OCI-LY7 (cell line): ENCODE data around the gene CYTIP. TPM values are rescaled to one million over a fixed set of nuclear protein-coding genes. Genes with fewer than 3 reads are reported as not detected.

ENCODE experiments used
- BruUV-seq: library from RNA; stranded (reverse); fragments of 400-500 nt; replicated peaks from 2 replicates; lab custom pipeline; 2021; lab: Mats Ljungman, UMichigan
- CTCF ChIA-PET: fragments of 300-600 bp; sonication (Branson Sonifier 250); formaldehyde crosslinking; loops from one replicate; lab custom pipeline; 2022; ENCODE audit warnings: antibody characterized with exemption; ENCODE audit not compliant: unreplicated experiment; lab: Charles Lee
- POLR2A ChIA-PET: fragments of 300-600 bp; sonication (Branson Sonifier 250); formaldehyde crosslinking; loops from one replicate; lab custom pipeline; 2022; ENCODE audit warnings: antibody characterized with exemption; lab: Charles Lee
- DNase-seq: peaks from one replicate; pipeline ENCODE4 v3.0.0-alpha.2; 2015; ENCODE audit warnings: low spot score
- H2AFZ ChIP-seq: fragments of 200-600 bp; sonication (generic), shearing (Covaris generic); 2 replicates; pipeline ENCODE4 v1.6.1; 2014; ENCODE audit warnings: mild to moderate bottlenecking, antibody characterized with exemption, low read length, moderate library complexity
- H3K27ac ChIP-seq: fragments of 200-600 bp; sonication (generic); 2 replicates; pipeline ENCODE4 v1.5.1; 2014; ENCODE audit warnings: mixed run types, low read depth, mild to moderate bottlenecking, moderate library complexity, low read length, inconsistent platforms; ENCODE audit not compliant: poor library complexity, severe bottlenecking
- H3K36me3 ChIP-seq: fragments of 200-600 bp; sonication (generic); 2 replicates; pipeline ENCODE4 v1.6.1; 2014; ENCODE audit warnings: mild to moderate bottlenecking, antibody characterized with exemption, low read length, moderate library complexity, mixed read lengths; ENCODE audit not compliant: insufficient read depth
- H3K4me1 ChIP-seq: fragments of 200-600 bp; sonication (generic); 2 replicates; pipeline ENCODE4 v1.5.1; 2014; ENCODE audit warnings: mild to moderate bottlenecking, low read length; ENCODE audit not compliant: insufficient read depth, poor library complexity, severe bottlenecking
- H3K4me2 ChIP-seq: fragments of 200-600 bp; sonication (generic); 2 replicates; pipeline ENCODE4 v1.6.1; 2014; ENCODE audit warnings: mild to moderate bottlenecking, low read length
- H3K4me3 ChIP-seq: fragments of 200-600 bp; sonication (generic); 2 replicates; pipeline ENCODE4 v1.5.1; 2014; ENCODE audit warnings: mild to moderate bottlenecking, low read depth, low read length; ENCODE audit not compliant: poor library complexity, severe bottlenecking
- H3K79me2 ChIP-seq: fragments of 200-600 bp; sonication (generic); 2 replicates; pipeline ENCODE4 v1.6.1; 2016; ENCODE audit warnings: low read depth, mild to moderate bottlenecking, low read length, moderate library complexity, mixed read lengths; ENCODE audit not compliant: insufficient read depth
- H3K9me2 ChIP-seq: fragments of 200-600 bp; sonication (generic); 2 replicates; pipeline ENCODE4 v1.6.1; 2016; ENCODE audit warnings: mild to moderate bottlenecking, low read length, mixed read lengths; ENCODE audit not compliant: insufficient read depth
- H3K9me3 ChIP-seq: fragments of 200-600 bp; sonication (generic); 2 replicates; pipeline ENCODE4 v1.6.1; 2014; ENCODE audit warnings: mild to moderate bottlenecking, mixed run types, low read length, mixed read lengths
- H4K20me1 ChIP-seq: fragments of 200-600 bp; sonication (generic); 2 replicates; pipeline ENCODE4 v1.6.1; 2014; ENCODE audit warnings: mild to moderate bottlenecking, antibody characterized with exemption, low read length, moderate library complexity, mixed read lengths; ENCODE audit not compliant: insufficient read depth
- EZH2phosphoT487 ChIP-seq: fragments of 200-600 bp; sonication (generic); IDR thresholded peaks from 2 replicates; pipeline ENCODE4 v1.6.1; 2018; ENCODE audit warnings: low read depth, borderline replicate concordance, mild to moderate bottlenecking, mixed run types, antibody characterized with exemption, low read length, moderate library complexity, mixed read lengths
- intact Hi-C: fragments of 100-400 bp; cut with micrococcal nuclease; formaldehyde crosslinking; loops from one replicate; pipeline ENCODE4 v1.10.0; 2022; ENCODE audit not compliant: unreplicated experiment
- total RNA-seq, 2 experiments: library from RNA; depleted of rRNA in 1 of 2; stranded (reverse); fragments of >200 nt in 1 of 2; shearing (Covaris generic) in 1 of 2; gene quantifications; 2 replicates each; pipeline ENCODE4 v1.2.3, GENCODE V29; 2014 to 2022
- TF ChIP-seq, protein P1 (sequence below): fragments of 200-600 bp; sonication (generic); conservative IDR thresholded peaks from 2 replicates; pipeline ENCODE4 v1.5.1; 2014; ENCODE audit warnings: mild to moderate bottlenecking, antibody characterized with exemption, low read length, moderate library complexity, mixed read lengths

The CYTIP gene
- total RNA-seq, 2 experiments from 2014 or later = 49.2 to 64.0 TPM

DNA sequence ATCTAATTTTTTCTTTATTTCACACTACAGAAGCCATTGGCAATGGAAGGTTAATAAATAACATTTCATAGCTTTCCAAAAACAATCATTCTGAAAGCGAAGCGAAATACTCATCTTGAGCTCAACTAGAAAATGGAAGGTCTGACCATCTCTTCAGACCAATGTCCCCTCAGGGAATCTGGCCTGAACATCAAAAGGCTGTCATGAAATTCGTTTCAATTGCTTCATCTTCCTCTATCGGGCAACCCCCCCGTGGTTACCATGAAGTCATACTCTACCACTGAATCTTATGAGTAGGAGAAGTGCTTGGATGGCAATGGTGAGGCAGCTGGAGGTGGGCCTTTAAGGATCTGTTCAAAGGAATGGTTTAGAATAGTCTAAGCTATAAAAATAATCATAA is 22.9 kb upstream of the CYTIP start:
- ChIA-PET POLR2A (interaction anchor here (0.5 to 6.1 kb wide), 12 partner anchors 8 to 401 kb away, joined by 3 to 42 read pairs (median 4); partner anchors contain the start of gene CYTIP), CTCF (no interaction called here)
- intact Hi-C loops = no loop called here

GRCh38 chr2:157465554-157465953 is 21.7 kb upstream of the CYTIP start:
- Histone ChIP-seq H4K20me1 (no peaks in the 10 kb centered on the region), H3K9me2 (no peaks in the 10 kb centered on the region), H3K4me3 (no peak overlapping the region), H3K4me2 (no peak overlapping the region), H3K79me2 (no peaks in the 10 kb centered on the region), H2AFZ (no peak overlapping the region), H3K9me3 (no peaks in the 10 kb centered on the region), H3K27ac (no peak overlapping the region), H3K4me1 (peaks cover 34% of the 10 kb centered on the region), H3K36me3 (no peaks in the 10 kb centered on the region)
- BruUV-seq = no TSS peak
- POLR2A ChIA-PET = interaction anchor here (0.6 to 6.1 kb wide), 3 partner anchors 22 to 372 kb away, joined by 10 to 42 read pairs (median 37); partner anchors contain the start of gene CYTIP
- no peak for TF ChIP-seq EZH2phosphoT487
- TF ChIP-seq, protein P1, sequence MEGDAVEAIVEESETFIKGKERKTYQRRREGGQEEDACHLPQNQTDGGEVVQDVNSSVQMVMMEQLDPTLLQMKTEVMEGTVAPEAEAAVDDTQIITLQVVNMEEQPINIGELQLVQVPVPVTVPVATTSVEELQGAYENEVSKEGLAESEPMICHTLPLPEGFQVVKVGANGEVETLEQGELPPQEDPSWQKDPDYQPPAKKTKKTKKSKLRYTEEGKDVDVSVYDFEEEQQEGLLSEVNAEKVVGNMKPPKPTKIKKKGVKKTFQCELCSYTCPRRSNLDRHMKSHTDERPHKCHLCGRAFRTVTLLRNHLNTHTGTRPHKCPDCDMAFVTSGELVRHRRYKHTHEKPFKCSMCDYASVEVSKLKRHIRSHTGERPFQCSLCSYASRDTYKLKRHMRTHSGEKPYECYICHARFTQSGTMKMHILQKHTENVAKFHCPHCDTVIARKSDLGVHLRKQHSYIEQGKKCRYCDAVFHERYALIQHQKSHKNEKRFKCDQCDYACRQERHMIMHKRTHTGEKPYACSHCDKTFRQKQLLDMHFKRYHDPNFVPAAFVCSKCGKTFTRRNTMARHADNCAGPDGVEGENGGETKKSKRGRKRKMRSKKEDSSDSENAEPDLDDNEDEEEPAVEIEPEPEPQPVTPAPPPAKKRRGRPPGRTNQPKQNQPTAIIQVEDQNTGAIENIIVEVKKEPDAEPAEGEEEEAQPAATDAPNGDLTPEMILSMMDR = no peak
- intact Hi-C loops = no loop called here
- no peak for DNase-seq
- CTCF ChIA-PET = no interaction called here

More for the DNA sequence above, 22.9 kb upstream of the CYTIP start:
- Histone ChIP-seq H3K9me2 (no peaks in the 10 kb centered on the region), H3K79me2 (no peaks in the 10 kb centered on the region), H3K9me3 (no peaks in the 10 kb centered on the region), H4K20me1 (no peaks in the 10 kb centered on the region), H3K27ac (no peak overlapping the region), H3K4me1 (peaks cover 42% of the 10 kb centered on the region), H3K4me2 (no peak overlapping the region), H2AFZ (no peak overlapping the region; the same call in 1 of the 2 replicates), H3K36me3 (no peaks in the 10 kb centered on the region), H3K4me3 (no peak overlapping the region)
- no peak for DNase-seq
- no peak for TF ChIP-seq EZH2phosphoT487
- TF ChIP-seq, protein P1 = no peak
- no TSS peak for BruUV-seq

DNA sequence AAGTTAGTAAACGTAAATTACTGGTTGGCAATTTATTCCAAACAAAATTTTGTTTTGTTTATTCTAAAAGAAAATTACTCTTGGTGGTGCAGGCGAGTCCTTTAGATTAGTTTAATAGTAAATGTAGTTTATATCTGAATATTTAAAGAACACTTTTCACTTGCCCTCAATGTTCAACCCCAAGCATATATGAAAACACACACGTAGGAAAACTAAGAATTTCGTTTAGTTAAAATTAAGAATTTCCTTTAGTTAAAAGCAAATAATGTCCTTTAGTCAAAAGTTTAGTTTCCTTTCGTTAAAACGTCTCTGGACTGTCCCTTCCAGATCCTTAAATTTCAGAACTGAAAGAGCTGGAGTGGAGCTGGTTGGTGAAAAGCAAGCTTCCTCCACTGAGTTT is 19.1 kb upstream of the CYTIP start:
- H3K4me1 ChIP-seq = peaks cover 10% of the 10 kb centered on the region
- no peak overlapping the region for H2AFZ ChIP-seq
- no peaks in the 10 kb centered on the region for H4K20me1 ChIP-seq
- no peak overlapping the region for H3K4me2 ChIP-seq
- no peak overlapping the region for H3K27ac ChIP-seq
- H3K79me2 ChIP-seq = no peaks in the 10 kb centered on the region
- no peaks in the 10 kb centered on the region for H3K36me3 ChIP-seq
- H3K4me3 ChIP-seq = no peak overlapping the region
- TF ChIP-seq, protein P1 = no peak
- TF ChIP-seq EZH2phosphoT487 = no peak
- no peak for DNase-seq
- H3K9me2 ChIP-seq = no peaks in the 10 kb centered on the region
- no TSS peak for BruUV-seq
- intact Hi-C loops = no loop called here
- ChIA-PET POLR2A (interaction anchor here (0.7 to 2.5 kb wide), 3 partner anchors 16 to 161 kb away, joined by 3 to 14 read pairs (median 3); no protein-coding TSS in a partner anchor), CTCF (no interaction called here)
- H3K9me3 ChIP-seq = no peaks in the 10 kb centered on the region
